Measurements from ENCODE around the gene EFCAB14. TPM values are rescaled to one million over a fixed set of nuclear protein-coding genes. Genes with fewer than 3 reads are reported as not detected.

Gene EFCAB14
- 70.2 and 79.8 TPM in 2 replicates for total RNA-seq

GRCh38 chr1:46718727-46719622, at the start of gene EFCAB14:
Gene EFCAB14, minus strand, starts transcription at chr1:46719114. Its CDS starts 1,027 bp downstream, at chr1:46718087.
- H3K27ac Mint-ChIP-seq: peak within 1 kb of the TSS; percentile 88
- DNase-seq (peak; percentile 100), ATAC-seq (ENCODE audit: low read depth) (peak; percentile 99)
- POLR2A ChIA-PET: interaction anchor here (1.0 to 2.4 kb wide), 6 partner anchors 46 to 1998 kb away, joined by 3 to 8 read pairs (median 4); partner anchors contain the start of genes ATPAF1, MKNK1, MOB3C and RAD54L
- H3K36me3 Mint-ChIP-seq (ENCODE audit: low read depth): peaks cover 34% of the 10 kb centered on the region
- CTCF ChIA-PET: no interaction called here
- H3K4me3 Mint-ChIP-seq: peak within 1 kb of the TSS; percentile 89
- TF ChIP-seq CTCF (IDR thresholded peaks at IDR 0.05): no peak
- H3K4me1 Mint-ChIP-seq: peaks cover 37% of the 10 kb centered on the region
- peaks cover 2% of the 10 kb centered on the region for H3K27me3 Mint-ChIP-seq
- intact Hi-C loops (cut with micrococcal nuclease): loop anchor here (1.0 to 10.0 kb wide), 6 partner anchors 50 to 616 kb away; partner anchors contain the start of genes ATPAF1, CMPK1, LRRC41 and MKNK1
- H3K9me3 Mint-ChIP-seq: no peaks in the 10 kb centered on the region

GRCh38 chr1:46768445-46768844, 49.5 kb upstream of the EFCAB14 start:
- CTCF ChIA-PET: no interaction called here
- Mint-ChIP-seq H3K27ac (no peak overlapping the region), H3K4me1 (no peaks in the 10 kb centered on the region), H3K36me3 (ENCODE audit: low read depth) (peaks cover 6% of the 10 kb centered on the region), H3K9me3 (peaks cover 23% of the 10 kb centered on the region), H3K4me3 (no peak overlapping the region), H3K27me3 (peaks cover 10% of the 10 kb centered on the region)
- intact Hi-C loops (cut with micrococcal nuclease): no loop called here
- ATAC-seq (ENCODE audit: low read depth): no peak
- POLR2A ChIA-PET: no interaction called here
- DNase-seq: no peak
- TF ChIP-seq CTCF (IDR thresholded peaks at IDR 0.05): no peak

GRCh38 chr1:46767649-46768282, 48.9 kb upstream of the EFCAB14 start:
- peaks cover 6% of the 10 kb centered on the region for H3K36me3 Mint-ChIP-seq (ENCODE audit: low read depth)
- H3K9me3 Mint-ChIP-seq: peaks cover 23% of the 10 kb centered on the region
- DNase-seq (no peak), ATAC-seq (ENCODE audit: low read depth) (no peak)
- POLR2A ChIA-PET: no interaction called here
- H3K4me1 Mint-ChIP-seq: no peaks in the 10 kb centered on the region
- TF ChIP-seq CTCF (IDR thresholded peaks at IDR 0.05): no peak
- CTCF ChIA-PET: no interaction called here
- H3K27ac Mint-ChIP-seq: no peak overlapping the region
- peaks cover 10% of the 10 kb centered on the region for H3K27me3 Mint-ChIP-seq
- intact Hi-C loops (cut with micrococcal nuclease): no loop called here
- no peak overlapping the region for H3K4me3 Mint-ChIP-seq

- DNase-seq (no peak), ATAC-seq (ENCODE audit: low read depth) (no peak)
- POLR2A ChIA-PET: no interaction called here
- TF ChIP-seq CTCF (IDR thresholded peaks at IDR 0.05): no peak
- Mint-ChIP-seq H3K4me3 (no peak overlapping the region), H3K36me3 (ENCODE audit: low read depth) (no peaks in the 10 kb centered on the region), H3K27ac (no peak overlapping the region), H3K9me3 (no peaks in the 10 kb centered on the region), H3K27me3 (peaks cover 20% of the 10 kb centered on the region), H3K4me1 (no peaks in the 10 kb centered on the region)
- intact Hi-C loops (cut with micrococcal nuclease): no loop called here
- CTCF ChIA-PET: no interaction called here
Observed at GRCh38 chr1:46764402-46764801, 45.5 kb upstream of the EFCAB14 start.

GRCh38 chr1:46761740-46762139, 42.8 kb upstream of the EFCAB14 start:
- no peak overlapping the region for H3K4me3 Mint-ChIP-seq
- H3K27me3 Mint-ChIP-seq: peaks cover 17% of the 10 kb centered on the region
- no peaks in the 10 kb centered on the region for H3K36me3 Mint-ChIP-seq (ENCODE audit: low read depth)
- no peak for ATAC-seq (ENCODE audit: low read depth)
- no peak overlapping the region for H3K27ac Mint-ChIP-seq
- no peaks in the 10 kb centered on the region for H3K4me1 Mint-ChIP-seq
- TF ChIP-seq CTCF (IDR thresholded peaks at IDR 0.05): no peak
- ChIA-PET POLR2A (no interaction called here), CTCF (no interaction called here)
- intact Hi-C loops (cut with micrococcal nuclease): no loop called here
- no peaks in the 10 kb centered on the region for H3K9me3 Mint-ChIP-seq
- no peak for DNase-seq
